Muscle of leg (tissue), 11 donors: Measurements from ENCODE around the gene KRTAP29-1. TPM values are rescaled to one million over a fixed set of nuclear protein-coding genes. Genes with fewer than 3 reads are reported as not detected.

Experiments used
- DNase-seq: peaks from one replicate; pipeline ENCODE4 v3.0.0; 2013
- H3K27ac ChIP-seq: one replicate; pipeline ENCODE4 v1.5.1; 2013; ENCODE audit warnings: mild to moderate bottlenecking, low read length, control low read depth
- H3K27me3 ChIP-seq: one replicate; pipeline ENCODE4 v1.6.1; 2013; ENCODE audit warnings: low read length; ENCODE audit not compliant: control insufficient read depth, insufficient read depth
- H3K36me3 ChIP-seq: one replicate; pipeline ENCODE4 v1.6.1; 2013; ENCODE audit warnings: low read length; ENCODE audit not compliant: control insufficient read depth, insufficient read depth
- H3K4me1 ChIP-seq: one replicate; pipeline ENCODE4 v1.6.1; 2013; ENCODE audit warnings: low read length; ENCODE audit not compliant: control insufficient read depth, insufficient read depth
- H3K4me3 ChIP-seq: one replicate; pipeline ENCODE4 v1.5.1; 2013; ENCODE audit warnings: low read length, control low read depth
- H3K9me3 ChIP-seq: replicated peaks from 2 replicates; pipeline ENCODE4 v1.6.1; 2013; ENCODE audit warnings: low read depth, low read length; ENCODE audit not compliant: control insufficient read depth
- WGBS: methylation state at CpG from one replicate; pipeline ENCODE4 v1.1.5; 2013; ENCODE audit warnings: missing lambda C conversion rate; ENCODE audit not compliant: insufficient coverage; 5-methylcytosine and 5-hydroxymethylcytosine counted together
- polyA plus RNA-seq, 8 donors: library from polyadenylated mRNA; unstranded; fragments of 120-200 nt; gene quantifications; one replicate each; pipeline versions ENCODE4 v1.2.1 to v1.2.3, GENCODE V29; 2013; ENCODE audit warnings: inconsistent platforms in 1 of 8, low replicate concordance in 1 of 8; ENCODE audit not compliant: insufficient read length in 8 of 8, insufficient read depth in 1 of 8
- total RNA-seq: library from RNA; stranded (reverse); fragments of 120-200 nt; gene quantifications from one replicate; pipeline ENCODE4 v1.2.4, GENCODE V29; 2013

Gene KRTAP29-1
- total and polyA plus RNA-seq, 9 donors, result not detected

GRCh38 chr17:41339571-41340172 lies 37.0 kb upstream of the KRTAP29-1 start:
- Histone ChIP-seq H3K36me3 (no peaks in the 10 kb centered on the region), H3K27me3 (peaks cover 4% of the 10 kb centered on the region), H3K9me3 (peaks cover 2% of the 10 kb centered on the region), H3K27ac (no peak overlapping the region), H3K4me3 (no peak overlapping the region), H3K4me1 (no peaks in the 10 kb centered on the region)
- DNase-seq, result no peak
- WGBS, result 30% methylated on average over 2 of the region's 2 CpGs

- H3K27ac ChIP-seq, result no peak overlapping the region
- 60% methylated on average over 1 of the region's 5 CpGs for WGBS
Measured at GRCh38 chr17:41338961-41339485, 36.4 kb upstream of the KRTAP29-1 start.

GRCh38 chr17:41335747-41336146 lies 33.1 kb upstream of the KRTAP29-1 start:
- Histone ChIP-seq H3K27me3 (peaks cover 4% of the 10 kb centered on the region), H3K36me3 (no peaks in the 10 kb centered on the region), H3K4me3 (no peak overlapping the region), H3K27ac (no peak overlapping the region), H3K4me1 (no peaks in the 10 kb centered on the region), H3K9me3 (no peaks in the 10 kb centered on the region)
- DNase-seq, result no peak
- no CpG with 5 or more reads among the region's 1 CpG for WGBS

More at GRCh38 chr17:41338961-41339485, 36.4 kb upstream of the KRTAP29-1 start:
- Histone ChIP-seq H3K27me3 (peaks cover 4% of the 10 kb centered on the region), H3K9me3 (peaks cover 2% of the 10 kb centered on the region), H3K4me1 (no peaks in the 10 kb centered on the region), H3K36me3 (no peaks in the 10 kb centered on the region), H3K4me3 (no peak overlapping the region)
- DNase-seq, result no peak

- Histone ChIP-seq H3K4me1 (no peaks in the 10 kb centered on the region), H3K4me3 (no peak overlapping the region), H3K27me3 (peaks cover 2% of the 10 kb centered on the region), H3K27ac (no peak overlapping the region), H3K36me3 (no peaks in the 10 kb centered on the region), H3K9me3 (no peaks in the 10 kb centered on the region)
- 69% methylated on average over 5 of the region's 6 CpGs for WGBS
- no peak for DNase-seq
Measured at GRCh38 chr17:41334385-41335305, 32.0 kb upstream of the KRTAP29-1 start.

GRCh38 chr17:41333836-41334235 lies 31.2 kb upstream of the KRTAP29-1 start:
- no peak for DNase-seq
- WGBS, result 88% methylated on average over 3 of the region's 3 CpGs
- Histone ChIP-seq H3K9me3 (no peaks in the 10 kb centered on the region), H3K27ac (no peak overlapping the region), H3K4me1 (no peaks in the 10 kb centered on the region), H3K27me3 (no peaks in the 10 kb centered on the region), H3K4me3 (no peak overlapping the region), H3K36me3 (no peaks in the 10 kb centered on the region)

- Histone ChIP-seq H3K9me3 (no peaks in the 10 kb centered on the region), H3K4me1 (no peaks in the 10 kb centered on the region), H3K4me3 (no peak overlapping the region), H3K27me3 (no peaks in the 10 kb centered on the region), H3K27ac (no peak overlapping the region), H3K36me3 (no peaks in the 10 kb centered on the region)
- DNase-seq, result no peak
- WGBS, result 93% methylated on average over 5 of the region's 5 CpGs
Measured at GRCh38 chr17:41333098-41333497, 30.4 kb upstream of the KRTAP29-1 start.

GRCh38 chr17:41332239-41332638 lies 29.6 kb upstream of the KRTAP29-1 start:
- 62% methylated on average over 1 of the region's 2 CpGs for WGBS
- H3K27ac ChIP-seq, result no peak overlapping the region
- no peak for DNase-seq
- no peaks in the 10 kb centered on the region for H3K36me3 ChIP-seq
- no peaks in the 10 kb centered on the region for H3K4me1 ChIP-seq
- no peaks in the 10 kb centered on the region for H3K27me3 ChIP-seq
- no peak overlapping the region for H3K4me3 ChIP-seq
- H3K9me3 ChIP-seq, result no peaks in the 10 kb centered on the region

- no peaks in the 10 kb centered on the region for H3K36me3 ChIP-seq
- no peak overlapping the region for H3K4me3 ChIP-seq
- H3K27me3 ChIP-seq, result no peaks in the 10 kb centered on the region
- no peaks in the 10 kb centered on the region for H3K4me1 ChIP-seq
- WGBS, result 59% methylated on average over 6 of the region's 7 CpGs
- H3K27ac ChIP-seq, result no peak overlapping the region
- no peaks in the 10 kb centered on the region for H3K9me3 ChIP-seq
- DNase-seq, result no peak
Measured at GRCh38 chr17:41331606-41332005, 29.0 kb upstream of the KRTAP29-1 start.

- Histone ChIP-seq H3K27me3 (no peaks in the 10 kb centered on the region), H3K4me1 (no peaks in the 10 kb centered on the region), H3K9me3 (no peaks in the 10 kb centered on the region), H3K27ac (no peak overlapping the region), H3K4me3 (no peak overlapping the region), H3K36me3 (no peaks in the 10 kb centered on the region)
- peak; percentile 19 for DNase-seq
- WGBS, result 51% methylated on average over 8 of the region's 13 CpGs
Measured at GRCh38 chr17:41329279-41329948, 26.8 kb upstream of the KRTAP29-1 start.

- H3K4me3 ChIP-seq, result no peak overlapping the region
- DNase-seq, result no peak
- H3K36me3 ChIP-seq, result no peaks in the 10 kb centered on the region
- whole genome bisulfite sequencing, result 82% methylated on average over 7 of the region's 7 CpGs
- H3K4me1 ChIP-seq, result no peaks in the 10 kb centered on the region
- no peaks in the 10 kb centered on the region for H3K9me3 ChIP-seq
- no peaks in the 10 kb centered on the region for H3K27me3 ChIP-seq
- H3K27ac ChIP-seq, result no peak overlapping the region
Measured at GRCh38 chr17:41328207-41328606, 25.6 kb upstream of the KRTAP29-1 start.
